HCT116 (cell line): Measurements from ENCODE around the gene ARMC6.

Experiments
- CTCF ChIP-seq, 3 experiments: fragments of 200-600 bp in 1 of 3; sonication (generic) in 1 of 3; IDR thresholded peaks in 2 of 3; conservative IDR thresholded peaks in 1 of 3; 2 replicates each; pipeline ENCODE4 v1.5.1; 2012 to 2017; ENCODE audit warnings: low read depth in 2 of 3, low read length in 2 of 3, antibody characterized with exemption in 1 of 3, borderline replicate concordance in 1 of 3, control low read depth in 1 of 3, mild to moderate bottlenecking in 1 of 3, mixed read lengths in 1 of 3, mixed run types in 1 of 3, moderate library complexity in 1 of 3; ENCODE audit not compliant: insufficient read depth in 1 of 3
- EGR1 ChIP-seq: IDR thresholded peaks from 2 replicates; pipeline ENCODE4 v1.6.1; 2012; ENCODE audit warnings: low read depth
- ELF1 ChIP-seq: IDR thresholded peaks from 2 replicates; pipeline ENCODE4 v1.6.1; 2012; ENCODE audit warnings: low read depth, borderline replicate concordance
- EZH2 ChIP-seq: fragments of 200-600 bp; sonication (generic); IDR thresholded peaks from 2 replicates; pipeline ENCODE4 v1.6.1; 2017; ENCODE audit warnings: antibody characterized with exemption, mixed run types
- EZH2phosphoT487 ChIP-seq: fragments of 200-600 bp; IDR thresholded peaks from 2 replicates; pipeline ENCODE4 v1.6.1; 2018; ENCODE audit warnings: antibody characterized with exemption, borderline replicate concordance
- JUND ChIP-seq: IDR thresholded peaks from 2 replicates; pipeline ENCODE4 v1.6.1; 2012
- MAX ChIP-seq: IDR thresholded peaks from 2 replicates; pipeline ENCODE4 v1.6.1; 2012
- POLR2A ChIP-seq: IDR thresholded peaks from 2 replicates; pipeline ENCODE4 v1.7.0; 2011; ENCODE audit warnings: borderline replicate concordance; ENCODE audit not compliant: insufficient read depth, insufficient read length; ENCODE audit errors: extremely low read depth
- POLR2AphosphoS5 ChIP-seq: IDR thresholded peaks from 2 replicates; pipeline ENCODE4 v1.6.1; 2011; ENCODE audit warnings: mild to moderate bottlenecking, low read depth, low read length, moderate library complexity
- RAD21 ChIP-seq: IDR thresholded peaks from 2 replicates; pipeline ENCODE4 v1.6.1; 2012; ENCODE audit warnings: low read depth, mild to moderate bottlenecking
- SIN3A ChIP-seq: IDR thresholded peaks from 2 replicates; pipeline ENCODE4 v1.6.1; 2012; ENCODE audit warnings: low read depth
- SP1 ChIP-seq: IDR thresholded peaks from 2 replicates; pipeline ENCODE4 v1.6.1; 2012; ENCODE audit warnings: low read depth
- YY1 ChIP-seq: IDR thresholded peaks from 2 replicates; pipeline ENCODE4 v1.6.1; 2011; ENCODE audit warnings: low read length, low read depth, moderate library complexity, mild to moderate bottlenecking; ENCODE audit not compliant: insufficient replicate concordance; ENCODE audit errors: extremely low read depth
- TF ChIP-seq, protein P1 (sequence below): IDR thresholded peaks from 2 replicates; pipeline ENCODE4 v1.6.1; 2012; ENCODE audit warnings: low read depth

DNA sequence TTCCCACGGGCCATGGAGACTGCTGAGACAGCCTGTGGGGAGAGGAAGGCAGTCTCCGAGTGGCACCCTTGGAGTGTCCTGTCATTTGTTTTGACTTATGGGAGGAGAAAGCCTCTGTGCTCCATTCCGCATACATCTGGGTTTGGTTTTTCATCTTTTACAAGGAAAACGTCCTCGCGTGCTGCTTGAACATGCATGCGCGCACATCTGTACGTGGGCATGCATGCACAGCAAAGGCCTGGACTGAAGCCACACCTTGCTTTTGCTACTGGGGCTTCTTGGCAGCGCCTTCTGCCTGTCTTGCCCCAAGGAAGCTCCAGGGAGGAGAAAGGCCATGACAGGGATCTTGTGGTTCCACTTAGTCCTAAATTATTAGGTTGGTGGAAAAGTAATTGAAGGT, 44.1 kb upstream of the ARMC6 start:
- TF ChIP-seq CTCF (IDR thresholded peaks at IDR 0.05 in 2 of 3, conservative IDR thresholded peaks at IDR 0.05 in 1 of 3; ENCODE audit: borderline replicate concordance in 1 of 3, insufficient read depth in 1 of 3, low read depth in 2 of 3, low read length in 2 of 3) (no peak), POLR2AphosphoS5 (no peak), MAX (no peak), YY1 (no peak), SP1 (no peak), EGR1 (no peak), EZH2 (no peak), EZH2phosphoT487 (no peak), POLR2A (no peak), RAD21 (no peak), ELF1 (no peak), JUND (no peak), SIN3A (no peak)
- TF ChIP-seq, protein P1, sequence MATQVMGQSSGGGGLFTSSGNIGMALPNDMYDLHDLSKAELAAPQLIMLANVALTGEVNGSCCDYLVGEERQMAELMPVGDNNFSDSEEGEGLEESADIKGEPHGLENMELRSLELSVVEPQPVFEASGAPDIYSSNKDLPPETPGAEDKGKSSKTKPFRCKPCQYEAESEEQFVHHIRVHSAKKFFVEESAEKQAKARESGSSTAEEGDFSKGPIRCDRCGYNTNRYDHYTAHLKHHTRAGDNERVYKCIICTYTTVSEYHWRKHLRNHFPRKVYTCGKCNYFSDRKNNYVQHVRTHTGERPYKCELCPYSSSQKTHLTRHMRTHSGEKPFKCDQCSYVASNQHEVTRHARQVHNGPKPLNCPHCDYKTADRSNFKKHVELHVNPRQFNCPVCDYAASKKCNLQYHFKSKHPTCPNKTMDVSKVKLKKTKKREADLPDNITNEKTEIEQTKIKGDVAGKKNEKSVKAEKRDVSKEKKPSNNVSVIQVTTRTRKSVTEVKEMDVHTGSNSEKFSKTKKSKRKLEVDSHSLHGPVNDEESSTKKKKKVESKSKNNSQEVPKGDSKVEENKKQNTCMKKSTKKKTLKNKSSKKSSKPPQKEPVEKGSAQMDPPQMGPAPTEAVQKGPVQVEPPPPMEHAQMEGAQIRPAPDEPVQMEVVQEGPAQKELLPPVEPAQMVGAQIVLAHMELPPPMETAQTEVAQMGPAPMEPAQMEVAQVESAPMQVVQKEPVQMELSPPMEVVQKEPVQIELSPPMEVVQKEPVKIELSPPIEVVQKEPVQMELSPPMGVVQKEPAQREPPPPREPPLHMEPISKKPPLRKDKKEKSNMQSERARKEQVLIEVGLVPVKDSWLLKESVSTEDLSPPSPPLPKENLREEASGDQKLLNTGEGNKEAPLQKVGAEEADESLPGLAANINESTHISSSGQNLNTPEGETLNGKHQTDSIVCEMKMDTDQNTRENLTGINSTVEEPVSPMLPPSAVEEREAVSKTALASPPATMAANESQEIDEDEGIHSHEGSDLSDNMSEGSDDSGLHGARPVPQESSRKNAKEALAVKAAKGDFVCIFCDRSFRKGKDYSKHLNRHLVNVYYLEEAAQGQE, result no peak
